GM12891 (cell line): Measurements from ENCODE around the gene VIPR1.

Source experiments
- POLR2A ChIP-seq: IDR thresholded peaks from 2 replicates; pipeline ENCODE4 v1.6.1; 2011; ENCODE audit warnings: low read depth, low read length, control low read depth
- POLR2AphosphoS5 ChIP-seq: IDR thresholded peaks from 2 replicates; pipeline ENCODE4 v1.6.1; 2011; ENCODE audit warnings: low read depth, low read length, control low read depth
- POU2F2 ChIP-seq: IDR thresholded peaks from 2 replicates; pipeline ENCODE4 v1.6.1; 2011; ENCODE audit warnings: low read depth, mild to moderate bottlenecking, control low read depth, low read length, moderate library complexity
- TAF1 ChIP-seq: IDR thresholded peaks from 2 replicates; pipeline ENCODE4 v1.6.1; 2011; ENCODE audit warnings: low read depth, low read length, control low read depth

DNA sequence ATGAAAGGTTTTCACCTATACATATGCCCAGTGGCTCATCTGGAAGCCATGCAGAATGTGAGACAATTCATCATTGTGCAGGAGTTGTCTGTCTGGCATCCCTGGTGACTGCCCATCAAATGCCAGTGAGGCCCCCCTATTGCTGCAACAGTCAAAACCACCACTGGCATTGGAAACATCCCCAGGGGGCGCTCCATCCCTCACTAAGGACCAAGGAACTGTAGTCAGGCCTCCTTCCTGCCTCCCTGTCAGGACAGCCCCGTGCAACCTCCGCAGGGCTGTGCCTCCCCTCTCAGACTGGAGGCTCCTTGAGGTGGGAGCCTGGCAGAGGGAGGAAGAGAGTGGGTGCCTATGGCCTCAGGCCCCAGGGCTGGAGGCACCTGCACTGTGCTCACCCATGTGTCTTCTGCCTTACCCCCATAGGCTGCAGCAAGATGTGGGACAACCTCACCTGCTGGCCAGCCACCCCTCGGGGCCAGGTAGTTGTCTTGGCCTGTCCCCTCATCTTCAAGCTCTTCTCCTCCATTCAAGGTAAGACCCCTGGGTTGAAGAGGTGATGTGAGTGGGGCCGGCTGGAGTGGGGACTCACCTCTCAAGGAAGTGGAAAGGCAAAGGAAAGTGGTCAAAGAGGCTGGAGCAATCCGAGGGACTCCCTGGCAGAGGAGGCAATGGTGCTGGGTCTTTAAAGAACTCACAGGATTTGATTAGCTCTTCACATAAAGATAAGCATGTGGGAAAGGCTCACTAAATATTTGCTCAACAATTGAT, 16.5 kb downstream of the VIPR1 start:
- TF ChIP-seq POLR2A (no peak), POLR2AphosphoS5 (no peak), POU2F2 (no peak), TAF1 (no peak)
